ENCODE measurements around the gene CYP27B1.

GRCh38 chr12:57816001-57816854 lies 49.4 kb upstream of the CYP27B1 start:
- TF ChIP-seq SMC3 (IDR thresholded peaks at IDR 0.05; ENCODE audit: borderline replicate concordance, low read length), result no peak
- TF ChIP-seq CHD1 (IDR thresholded peaks at IDR 0.05; ENCODE audit: low read depth, low read length), result no peak
- TF ChIP-seq SUPT20H (IDR thresholded peaks at IDR 0.05; ENCODE audit: borderline replicate concordance, control insufficient read depth, low read depth, low read length), result no peak

Data from GM12878 (cell line).